K562 (cell line): Measurements from ENCODE around the gene NTRK1.

ENCODE experiments used
- CBX5 ChIP-seq: IDR thresholded peaks from 2 replicates; pipeline ENCODE4 v1.6.1; 2014; ENCODE audit warnings: low read depth, borderline replicate concordance
- EP300 ChIP-seq: IDR thresholded peaks from 2 replicates; pipeline ENCODE4 v1.6.1; 2012; ENCODE audit warnings: low read length, improper control_type of control experiment
- JUNB ChIP-seq: fragments of 450-650 bp; formaldehyde crosslinking; conservative IDR thresholded peaks from 2 replicates; pipeline ENCODE4 v1.4.0; 2020; ENCODE audit warnings: mild to moderate bottlenecking
- TAF1 ChIP-seq: IDR thresholded peaks from 2 replicates; pipeline ENCODE4 v1.6.1; 2011; ENCODE audit warnings: mild to moderate bottlenecking, low read length, moderate library complexity; ENCODE audit not compliant: insufficient read depth, control insufficient read depth, severe bottlenecking; ENCODE audit errors: extremely low read depth
- TAL1 ChIP-seq: fragments of 450-650 bp; IDR thresholded peaks from 2 replicates; pipeline ENCODE4 v1.6.1; 2016; ENCODE audit warnings: mild to moderate bottlenecking
- ZNF174 ChIP-seq: fragments of 250-450 bp; sonication (Bioruptor Pico); IDR thresholded peaks from 2 replicates; pipeline ENCODE4 v1.4.0; 2020; ENCODE audit warnings: mild to moderate bottlenecking
- ZNF24 ChIP-seq: fragments of 450-650 bp; IDR thresholded peaks from 2 replicates; pipeline ENCODE4 v1.6.1; 2016
- ZNF263 ChIP-seq: sonication (generic); formaldehyde crosslinking; IDR thresholded peaks from 2 replicates; pipeline ENCODE4 v1.8.0; 2022; ENCODE audit warnings: mild to moderate bottlenecking, missing genetic modification reagents, borderline replicate concordance
- ZNF324 ChIP-seq: fragments of 250-450 bp; sonication (Bioruptor Pico); IDR thresholded peaks from 2 replicates; pipeline ENCODE4 v1.4.0; 2020; ENCODE audit warnings: mild to moderate bottlenecking
- TF ChIP-seq, protein P1 (sequence below): sonication (generic); formaldehyde crosslinking; IDR thresholded peaks from 2 replicates; pipeline ENCODE4 v1.8.0; 2022; ENCODE audit warnings: missing genetic modification reagents, mild to moderate bottlenecking, borderline replicate concordance
- TF ChIP-seq, protein P2 (sequence below), 2 experiments: IDR thresholded peaks; 2 replicates each; pipeline ENCODE4 v1.6.1; 2011; ENCODE audit warnings: borderline replicate concordance in 1 of 2, control low read depth in 1 of 2, low read depth in 1 of 2, low read length in 1 of 2, mild to moderate bottlenecking in 1 of 2, mixed read lengths in 1 of 2, moderate library complexity in 1 of 2; ENCODE audit not compliant: insufficient read depth in 1 of 2, insufficient read length in 1 of 2, poor library complexity in 1 of 2, severe bottlenecking in 1 of 2; ENCODE audit errors: extremely low read depth in 1 of 2
- TF ChIP-seq, protein P3 (sequence below), 3 experiments: IDR thresholded peaks in 2 of 3; conservative IDR thresholded peaks in 1 of 3; 2 replicates each; pipeline ENCODE4 v1.5.1; 2011 to 2012; ENCODE audit warnings: low read length in 3 of 3, mild to moderate bottlenecking in 3 of 3, control low read depth in 2 of 3, improper control_type of control experiment in 1 of 3, inconsistent platforms in 1 of 3, low read depth in 1 of 3, mixed read lengths in 1 of 3, moderate library complexity in 1 of 3; ENCODE audit not compliant: insufficient read depth in 2 of 3
- TF ChIP-seq, protein P4 (sequence below): sonication (generic); formaldehyde crosslinking; IDR thresholded peaks from 2 replicates; pipeline ENCODE4 v1.9.0; 2022; ENCODE audit warnings: mild to moderate bottlenecking, missing genetic modification reagents

DNA sequence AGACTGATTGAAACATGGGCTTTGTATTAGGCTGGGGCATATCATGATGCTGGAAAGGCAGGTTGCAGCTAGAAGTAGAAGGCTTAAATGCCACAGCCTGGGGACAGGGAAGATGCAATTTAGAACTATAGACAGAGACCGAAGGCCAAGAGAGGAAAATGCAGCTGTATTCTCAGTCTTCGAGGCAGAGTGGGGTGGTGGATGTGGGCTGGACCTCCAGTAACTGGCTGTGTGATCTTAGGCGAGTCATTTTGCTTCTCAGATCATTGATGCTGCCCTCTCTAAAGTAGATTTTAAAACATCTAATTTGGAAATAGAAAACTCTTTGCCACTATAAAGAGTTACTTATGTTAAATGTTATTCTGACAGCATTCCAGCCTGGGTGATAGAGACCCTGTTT, 26.3 kb upstream of the NTRK1 start:
- TF ChIP-seq, protein P1, sequence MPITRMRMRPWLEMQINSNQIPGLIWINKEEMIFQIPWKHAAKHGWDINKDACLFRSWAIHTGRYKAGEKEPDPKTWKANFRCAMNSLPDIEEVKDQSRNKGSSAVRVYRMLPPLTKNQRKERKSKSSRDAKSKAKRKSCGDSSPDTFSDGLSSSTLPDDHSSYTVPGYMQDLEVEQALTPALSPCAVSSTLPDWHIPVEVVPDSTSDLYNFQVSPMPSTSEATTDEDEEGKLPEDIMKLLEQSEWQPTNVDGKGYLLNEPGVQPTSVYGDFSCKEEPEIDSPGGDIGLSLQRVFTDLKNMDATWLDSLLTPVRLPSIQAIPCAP = no peak
- TF ChIP-seq ZNF174 (CRISPR knock-in tag) (no peak), CBX5 (no peak), ZNF24 (no peak), ZNF324 (CRISPR knock-in tag) (no peak), ZNF263 (CRISPR knock-in tag) (no peak), JUNB (CRISPR knock-in tag) (no peak), EP300 (no peak), TAL1 (no peak), TAF1 (no peak)
- TF ChIP-seq, protein P2, sequence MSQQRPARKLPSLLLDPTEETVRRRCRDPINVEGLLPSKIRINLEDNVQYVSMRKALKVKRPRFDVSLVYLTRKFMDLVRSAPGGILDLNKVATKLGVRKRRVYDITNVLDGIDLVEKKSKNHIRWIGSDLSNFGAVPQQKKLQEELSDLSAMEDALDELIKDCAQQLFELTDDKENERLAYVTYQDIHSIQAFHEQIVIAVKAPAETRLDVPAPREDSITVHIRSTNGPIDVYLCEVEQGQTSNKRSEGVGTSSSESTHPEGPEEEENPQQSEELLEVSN (IDR thresholded peaks at IDR 0.05; ENCODE audit: borderline replicate concordance in 1 of 2, extremely low read depth in 1 of 2, insufficient read depth in 1 of 2, insufficient read length in 1 of 2, low read depth in 1 of 2, low read length in 1 of 2, poor library complexity in 1 of 2, severe bottlenecking in 1 of 2) = no peak
- TF ChIP-seq, protein P3, sequence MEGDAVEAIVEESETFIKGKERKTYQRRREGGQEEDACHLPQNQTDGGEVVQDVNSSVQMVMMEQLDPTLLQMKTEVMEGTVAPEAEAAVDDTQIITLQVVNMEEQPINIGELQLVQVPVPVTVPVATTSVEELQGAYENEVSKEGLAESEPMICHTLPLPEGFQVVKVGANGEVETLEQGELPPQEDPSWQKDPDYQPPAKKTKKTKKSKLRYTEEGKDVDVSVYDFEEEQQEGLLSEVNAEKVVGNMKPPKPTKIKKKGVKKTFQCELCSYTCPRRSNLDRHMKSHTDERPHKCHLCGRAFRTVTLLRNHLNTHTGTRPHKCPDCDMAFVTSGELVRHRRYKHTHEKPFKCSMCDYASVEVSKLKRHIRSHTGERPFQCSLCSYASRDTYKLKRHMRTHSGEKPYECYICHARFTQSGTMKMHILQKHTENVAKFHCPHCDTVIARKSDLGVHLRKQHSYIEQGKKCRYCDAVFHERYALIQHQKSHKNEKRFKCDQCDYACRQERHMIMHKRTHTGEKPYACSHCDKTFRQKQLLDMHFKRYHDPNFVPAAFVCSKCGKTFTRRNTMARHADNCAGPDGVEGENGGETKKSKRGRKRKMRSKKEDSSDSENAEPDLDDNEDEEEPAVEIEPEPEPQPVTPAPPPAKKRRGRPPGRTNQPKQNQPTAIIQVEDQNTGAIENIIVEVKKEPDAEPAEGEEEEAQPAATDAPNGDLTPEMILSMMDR (IDR thresholded peaks at IDR 0.05 in 2 of 3, conservative IDR thresholded peaks at IDR 0.05 in 1 of 3; ENCODE audit: insufficient read depth in 2 of 3, low read depth in 1 of 3, low read length in 3 of 3) = no peak
- TF ChIP-seq, protein P4, sequence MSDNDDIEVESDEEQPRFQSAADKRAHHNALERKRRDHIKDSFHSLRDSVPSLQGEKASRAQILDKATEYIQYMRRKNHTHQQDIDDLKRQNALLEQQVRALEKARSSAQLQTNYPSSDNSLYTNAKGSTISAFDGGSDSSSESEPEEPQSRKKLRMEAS (CRISPR knock-in tag) = no peak
